T follicular helper cell (primary cell): ENCODE results near the gene VWA3B.
"Not testable (repeated sequence)": the region's sequence is repeated elsewhere in the genome, so short reads cannot be mapped to it uniquely, and the experiment has no call there.

ENCODE experiments used
- DNase-seq: peaks from one replicate; pipeline ENCODE4 v3.0.0-alpha.2; 2020; ENCODE audit warnings: low read depth
- total RNA-seq, 2 experiments: gene quantifications; one replicate each; lab custom pipeline; 2026; lab: John Stamatoyannopoulos, UW

VWA3B gene
- 0 reads per million in 2 experiments for total RNA-seq

GRCh38 chr2:98086491-98087446 is at the start of gene VWA3B:
VWA3B (plus strand) TSS chr2:98087167; CDS start chr2:98093093, 5,926 bp downstream.
- no peak for DNase-seq

- no peak for DNase-seq
Measured at GRCh38 chr2:98037206-98037605, 49.8 kb upstream of the VWA3B start.

GRCh38 chr2:98037666-98038336 is 49.2 kb upstream of the VWA3B start:
- no peak for DNase-seq

GRCh38 chr2:98039085-98039756 is 47.7 kb upstream of the VWA3B start:
- DNase-seq, result no peak

GRCh38 chr2:98040331-98040939 is 46.5 kb upstream of the VWA3B start:
- DNase-seq, result no peak

- no peak for DNase-seq
Measured at GRCh38 chr2:98043101-98043500, 43.9 kb upstream of the VWA3B start.

GRCh38 chr2:98044730-98045129 is 42.2 kb upstream of the VWA3B start:
- not testable (repeated sequence) for DNase-seq

- DNase-seq, result no peak
Measured at GRCh38 chr2:98050070-98050469, 36.9 kb upstream of the VWA3B start.

GRCh38 chr2:98058191-98058975 is 28.6 kb upstream of the VWA3B start:
- DNase-seq, result no peak

GRCh38 chr2:98060277-98060676 is 26.7 kb upstream of the VWA3B start:
- DNase-seq, result no peak

- no peak for DNase-seq
Measured at GRCh38 chr2:98063291-98063854, 23.6 kb upstream of the VWA3B start.

- DNase-seq, result no peak
Measured at GRCh38 chr2:98065808-98066207, 21.2 kb upstream of the VWA3B start.

GRCh38 chr2:98067160-98067559 is 19.8 kb upstream of the VWA3B start:
- no peak for DNase-seq

GRCh38 chr2:98070081-98070480 is 16.9 kb upstream of the VWA3B start:
- no peak for DNase-seq

- no peak for DNase-seq
Measured at GRCh38 chr2:98072442-98072841, 14.5 kb upstream of the VWA3B start.

- no peak for DNase-seq
Measured at GRCh38 chr2:98078701-98079100, 8.3 kb upstream of the VWA3B start.

- DNase-seq, result no peak
Measured at GRCh38 chr2:98084151-98084868, 2.7 kb upstream of the VWA3B start.

GRCh38 chr2:98084869-98085238 is 2.1 kb upstream of the VWA3B start:
- DNase-seq, result no peak

- no peak for DNase-seq
Measured at GRCh38 chr2:98085649-98086048, 1.3 kb upstream of the VWA3B start.

GRCh38 chr2:98087447-98088020 is 567 bp downstream of the VWA3B start:
- no peak for DNase-seq
